GM12878 (cell line): ENCODE data around the gene DNAJC17. TPM values are rescaled to one million over a fixed set of nuclear protein-coding genes. Genes with fewer than 3 reads are reported as not detected.

ENCODE experiments used
- BCL3 ChIP-seq: IDR thresholded peaks from 2 replicates; pipeline ENCODE4 v1.6.1; 2011; ENCODE audit warnings: borderline replicate concordance, low read depth, mild to moderate bottlenecking, moderate library complexity, low read length; ENCODE audit not compliant: insufficient read depth, poor library complexity, severe bottlenecking
- EED ChIP-seq: sonication (generic); IDR thresholded peaks from 2 replicates; pipeline ENCODE4 v1.6.1; 2016; ENCODE audit warnings: antibody characterized with exemption, low read depth
- GABPA ChIP-seq: IDR thresholded peaks from 2 replicates; pipeline ENCODE4 v1.6.1; 2014; ENCODE audit warnings: antibody characterized with exemption, low read depth, mild to moderate bottlenecking, inconsistent platforms
- GATAD2B ChIP-seq: fragments of 450-650 bp; conservative IDR thresholded peaks from 2 replicates; pipeline ENCODE4 v1.6.1; 2017; ENCODE audit warnings: low read depth, mild to moderate bottlenecking, moderate library complexity
- KDM1A ChIP-seq: fragments of 200-600 bp; sonication (generic); IDR thresholded peaks from 2 replicates; pipeline ENCODE4 v1.6.1; 2016; ENCODE audit warnings: borderline replicate concordance
- NKRF ChIP-seq: fragments of 450-650 bp; conservative IDR thresholded peaks from 2 replicates; pipeline ENCODE4 v1.6.1; 2017; ENCODE audit warnings: mild to moderate bottlenecking, moderate library complexity
- NR2C2 ChIP-seq: IDR thresholded peaks from 2 replicates; pipeline ENCODE4 v1.6.1; 2011; ENCODE audit warnings: borderline replicate concordance, low read depth; ENCODE audit not compliant: control insufficient read depth, insufficient read length
- PAX5 ChIP-seq: IDR thresholded peaks from 2 replicates; pipeline ENCODE4 v1.6.1; 2011; ENCODE audit warnings: low read depth, low read length, borderline replicate concordance
- RBBP5 ChIP-seq: fragments of 200-600 bp; sonication (generic); conservative IDR thresholded peaks from 2 replicates; pipeline ENCODE4 v1.6.1; 2016
- ZNF622 ChIP-seq: fragments of 450-650 bp; IDR thresholded peaks from 2 replicates; pipeline ENCODE4 v1.6.1; 2017; ENCODE audit warnings: mild to moderate bottlenecking, inconsistent platforms
- polyA plus RNA-seq, 11 experiments: library from polyadenylated mRNA; depleted of rRNA in 4 of 11; unstranded in 6 of 11; stranded (reverse) in 5 of 11; fragments of >200 nt; fragmentation: Nextera tagmentation in 4 of 11; fragmentation: Illumina TruSeq in 1 of 11; extraction: Ambion mirVana in 4 of 11; extraction: Trizol in 1 of 11; gene quantifications; 1 replicate in 1 of 11; 2 replicates in 10 of 11; pipeline versions ENCODE4 v1.2.1 to v1.2.3, GENCODE V29; 2011 to 2016; ENCODE audit warnings: inconsistent platforms in 2 of 11, missing spikeins in 2 of 11, low read depth in 1 of 11
- total RNA-seq, 4 experiments: library from RNA; depleted of rRNA in 3 of 4; stranded (reverse); fragments of >200 nt in 3 of 4; fragmentation: Illumina TruSeq in 1 of 4; extraction: Trizol in 1 of 4; gene quantifications; 2 replicates each; pipeline versions ENCODE4 v1.2.1 to v1.2.3, GENCODE V29; 2013 to 2021
- TF ChIP-seq, protein P1 (sequence below): IDR thresholded peaks from 2 replicates; pipeline ENCODE4 v1.6.1; 2011; ENCODE audit warnings: mild to moderate bottlenecking, low read depth, low read length, moderate library complexity; ENCODE audit not compliant: insufficient replicate concordance

DNAJC17 gene
- total and polyA plus RNA-seq, 10 of the 15 experiments (the other 5 are each of a cell fraction or from before 2014, with no cell fraction given), result 6.1 to 62.8 (median 45.4) TPM

GRCh38 chr15:40856746-40857145, 49.5 kb upstream of the DNAJC17 start (continued):
- TF ChIP-seq NKRF (no peak), PAX5 (no peak), ZNF622 (no peak), RBBP5 (no peak), KDM1A (no peak), NR2C2 (no peak), EED (no peak), GATAD2B (no peak), BCL3 (no peak), GABPA (no peak)
- TF ChIP-seq, protein P1, sequence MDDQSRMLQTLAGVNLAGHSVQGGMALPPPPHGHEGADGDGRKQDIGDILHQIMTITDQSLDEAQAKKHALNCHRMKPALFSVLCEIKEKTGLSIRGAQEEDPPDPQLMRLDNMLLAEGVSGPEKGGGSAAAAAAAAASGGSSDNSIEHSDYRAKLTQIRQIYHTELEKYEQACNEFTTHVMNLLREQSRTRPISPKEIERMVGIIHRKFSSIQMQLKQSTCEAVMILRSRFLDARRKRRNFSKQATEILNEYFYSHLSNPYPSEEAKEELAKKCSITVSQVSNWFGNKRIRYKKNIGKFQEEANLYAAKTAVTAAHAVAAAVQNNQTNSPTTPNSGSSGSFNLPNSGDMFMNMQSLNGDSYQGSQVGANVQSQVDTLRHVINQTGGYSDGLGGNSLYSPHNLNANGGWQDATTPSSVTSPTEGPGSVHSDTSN, result no peak
- TF ChIP-seq, all 136 proteins: peak for 0
